Transverse colon (tissue), 4 donors: Measurements from ENCODE around the gene LAMA3. TPM values are rescaled to one million over a fixed set of nuclear protein-coding genes. Genes with fewer than 3 reads are reported as not detected.

Experiments
- DNase-seq: peaks from one replicate; pipeline ENCODE4 v3.0.0-alpha.2; 2019
- H3K27ac ChIP-seq, 4 donors: fragments of 200-600 bp; sonication (generic); 2 replicates each; pipeline ENCODE4 v1.5.1; 2016 to 2018; ENCODE audit warnings: inconsistent platforms in 4 of 4
- H3K27me3 ChIP-seq: fragments of 200-600 bp; sonication (generic); 2 replicates; pipeline ENCODE4 v1.5.1; 2017; ENCODE audit warnings: inconsistent platforms
- H3K36me3 ChIP-seq, 4 donors: fragments of 200-600 bp; sonication (generic); 2 replicates each; pipeline ENCODE4 v1.5.1; 2017 to 2019; ENCODE audit warnings: inconsistent platforms in 4 of 4
- H3K4me1 ChIP-seq, 4 donors: fragments of 200-600 bp; sonication (generic); 2 replicates each; pipeline ENCODE4 v1.5.1; 2017 to 2020; ENCODE audit warnings: inconsistent platforms in 4 of 4
- H3K4me3 ChIP-seq, 4 donors: fragments of 200-600 bp; sonication (generic); 1 replicate in 1 of 4; 2 replicates in 3 of 4; pipeline versions ENCODE4 v1.5.1 to v1.6.1; 2017 to 2019; ENCODE audit warnings: inconsistent platforms in 4 of 4
- H3K9me3 ChIP-seq, 2 donors: fragments of 200-600 bp; sonication (generic); 2 replicates each; pipeline ENCODE4 v1.5.1; 2017 to 2019; ENCODE audit warnings: inconsistent platforms in 2 of 2
- CTCF ChIP-seq, 5 experiments: fragments of 200-600 bp in 3 of 5; fragments of 450-650 bp in 2 of 5; sonication (generic) in 3 of 5; IDR thresholded peaks; 1 replicate in 2 of 5; 2 replicates in 3 of 5; pipeline ENCODE4 v1.5.1; 2016 to 2017; ENCODE audit warnings: antibody characterized with exemption in 5 of 5, inconsistent platforms in 3 of 5, mild to moderate bottlenecking in 2 of 5, moderate library complexity in 1 of 5
- EP300 ChIP-seq: sonication (generic); formaldehyde crosslinking; IDR thresholded peaks from one replicate; pipeline ENCODE4 v1.6.1; 2017; ENCODE audit warnings: antibody characterized with exemption, low read depth
- POLR2A ChIP-seq: fragments of 450-650 bp; IDR thresholded peaks from one replicate; pipeline ENCODE4 v1.6.1; 2016; ENCODE audit warnings: antibody characterized with exemption, mild to moderate bottlenecking, moderate library complexity
- POLR2AphosphoS5 ChIP-seq, 3 donors: sonication (generic); formaldehyde crosslinking; IDR thresholded peaks; one replicate each; pipeline ENCODE4 v1.6.1; 2016; ENCODE audit warnings: antibody characterized with exemption in 3 of 3
- WGBS, 2 donors: methylation state at CpG; one replicate each; pipeline ENCODE4 v1.1.5; 2018; ENCODE audit warnings: low coverage in 1 of 2; 5-methylcytosine and 5-hydroxymethylcytosine counted together
- in situ Hi-C, 4 donors: fragments of 200-750 bp; cut with MboI; loops; one replicate each; pipeline versions ENCODE4 v1.15.0 to v1.15.1; 2017; ENCODE audit warnings: low sequenced_read_pairs in 3 of 4, low pct_ligation_motif_present in 1 of 4, low pct_unique_long_range_greater_than_20kb in 1 of 4
- intact Hi-C: fragments of 100-400 bp; cut with DNase I; formaldehyde crosslinking; loops from one replicate; pipeline ENCODE4 v1.15.1; 2023; ENCODE audit warnings: low total_unique reads
- total RNA-seq, 4 donors: library from RNA; depleted of rRNA; stranded (reverse); fragments of >200 nt; gene quantifications; one replicate each; pipeline ENCODE4 v1.1.0, GENCODE V29; 2016

Gene LAMA3
- total RNA-seq, 4 donors from 2014 or later, result 17.5 to 71.8 (median 47.4) TPM

- Histone ChIP-seq H3K36me3 (no peaks in the 10 kb centered on the region), H3K4me3 (no peak overlapping the region), H3K27ac (no peak overlapping the region), H3K27me3 (no peaks in the 10 kb centered on the region), H3K9me3 (no peaks in the 10 kb centered on the region), H3K4me1 (no peaks in the 10 kb centered on the region)
- in situ Hi-C loops, result no loop called here
- TF ChIP-seq POLR2A (no peak), CTCF (IDR thresholded peaks at IDR 0.05) (no peak), EP300 (no peak), POLR2AphosphoS5 (IDR thresholded peaks at IDR 0.05) (no peak)
- no peak for DNase-seq
- 76 to 84% methylated on average over 3 to 4 of the region's 4 CpGs for WGBS, 2 donors
- intact Hi-C loops, result no loop called here
Observed at GRCh38 chr18:23702606-23703005, 13.4 kb downstream of the LAMA3 start.

GRCh38 chr18:23703057-23703986 is 14.1 kb downstream of the LAMA3 start:
- Histone ChIP-seq H3K27ac (no peak overlapping the region), H3K36me3 (no peaks in the 10 kb centered on the region), H3K27me3 (no peaks in the 10 kb centered on the region), H3K9me3 (no peaks in the 10 kb centered on the region), H3K4me3 (no peak overlapping the region), H3K4me1 (no peaks in the 10 kb centered on the region)
- DNase-seq, result no peak
- 45 to 48% methylated on average over 4 to 6 of the region's 6 CpGs for WGBS, 2 donors
- intact Hi-C loops (no loop called here), in situ Hi-C loops (no loop called here)
- TF ChIP-seq CTCF (IDR thresholded peaks at IDR 0.05), result peak; percentile 46 to 70 (median 52)
- no peak for TF ChIP-seq POLR2A

- no peak for DNase-seq
- no peak overlapping the region for H3K4me3 ChIP-seq
- in situ Hi-C loops (no loop called here), intact Hi-C loops (no loop called here)
- H3K9me3 ChIP-seq, result no peaks in the 10 kb centered on the region
- H3K36me3 ChIP-seq, result no peaks in the 10 kb centered on the region
- no peak for TF ChIP-seq POLR2A
- TF ChIP-seq CTCF (IDR thresholded peaks at IDR 0.05), result no peak
- TF ChIP-seq POLR2AphosphoS5 (IDR thresholded peaks at IDR 0.05), result no peak
- TF ChIP-seq EP300, result no peak
- no peaks in the 10 kb centered on the region for H3K4me1 ChIP-seq
- 59% methylated on average over 6 of the region's 6 CpGs; no CpG with 5 or more reads in 1 of the 2 donors for WGBS, 2 donors
- no peaks in the 10 kb centered on the region for H3K27me3 ChIP-seq
- no peak overlapping the region for H3K27ac ChIP-seq
Observed at GRCh38 chr18:23703987-23704384, 14.7 kb downstream of the LAMA3 start.

GRCh38 chr18:23704806-23705205 is 15.6 kb downstream of the LAMA3 start:
- in situ Hi-C loops, result no loop called here
- no peaks in the 10 kb centered on the region for H3K9me3 ChIP-seq

More at GRCh38 chr18:23704806-23705205, 15.6 kb downstream of the LAMA3 start:
- DNase-seq, result no peak
- TF ChIP-seq EP300 (no peak), CTCF (IDR thresholded peaks at IDR 0.05) (no peak), POLR2AphosphoS5 (IDR thresholded peaks at IDR 0.05) (no peak), POLR2A (no peak)
- intact Hi-C loops, result no loop called here
- no peak overlapping the region for H3K27ac ChIP-seq
- H3K4me1 ChIP-seq, result no peaks in the 10 kb centered on the region
- H3K27me3 ChIP-seq, result no peaks in the 10 kb centered on the region
- H3K36me3 ChIP-seq, result no peaks in the 10 kb centered on the region
- no peak overlapping the region for H3K4me3 ChIP-seq
